Natural killer cell (primary cell): ENCODE measurements around the gene UBE4B. TPM values are rescaled to one million over a fixed set of nuclear protein-coding genes. Genes with fewer than 3 reads are reported as not detected.

ENCODE experiments used
- ATAC-seq, 3 donors: fragments of 150-1000 bp in 2 of 3; fragments of 200-7000 bp in 1 of 3; cut with Tn5 transposase; 1 replicate in 1 of 3; 2 replicates in 2 of 3; pipeline ENCODE4 v1.10.0; 2021; ENCODE audit warnings: mild to moderate bottlenecking in 2 of 3, moderate library complexity in 2 of 3
- DNase-seq, 2 donors: peaks; one replicate each; pipeline versions ENCODE4 v3.0.0 to v3.0.0-alpha.2; 2013 to 2021; ENCODE audit warnings: mixed read lengths in 1 of 2
- H3K27ac ChIP-seq: one replicate; pipeline ENCODE4 v1.5.1; 2013; ENCODE audit warnings: mild to moderate bottlenecking, low read length
- H3K27me3 ChIP-seq: one replicate; pipeline ENCODE4 v1.6.1; 2013; ENCODE audit warnings: low read length; ENCODE audit not compliant: control insufficient read depth, insufficient read depth
- H3K36me3 ChIP-seq: one replicate; pipeline ENCODE4 v1.6.1; 2013; ENCODE audit warnings: low read length; ENCODE audit not compliant: control insufficient read depth, insufficient read depth
- H3K4me1 ChIP-seq: one replicate; pipeline ENCODE4 v1.6.1; 2013; ENCODE audit warnings: low read length; ENCODE audit not compliant: control insufficient read depth, insufficient read depth
- H3K4me3 ChIP-seq: one replicate; pipeline ENCODE4 v1.5.1; 2013; ENCODE audit warnings: low read length
- H3K9me3 ChIP-seq: one replicate; pipeline ENCODE4 v1.6.1; 2013; ENCODE audit warnings: low read length; ENCODE audit not compliant: control insufficient read depth, insufficient read depth
- H3K27ac Mint-ChIP-seq, 2 donors: one replicate each; pipeline ENCODE4 v1.8.0; 2022; ENCODE audit warnings: mild to moderate bottlenecking in 2 of 2, mixed read lengths in 2 of 2, moderate library complexity in 1 of 2
- H3K27me3 Mint-ChIP-seq, 2 donors: one replicate each; pipeline ENCODE4 v1.8.0; 2022; ENCODE audit warnings: low read depth in 2 of 2, mixed read lengths in 2 of 2
- H3K36me3 Mint-ChIP-seq: one replicate; pipeline ENCODE4 v1.8.0; 2022; ENCODE audit warnings: mixed read lengths
- H3K4me1 Mint-ChIP-seq, 2 donors: one replicate each; pipeline ENCODE4 v1.8.0; 2022; ENCODE audit warnings: mixed read lengths in 2 of 2
- H3K4me3 Mint-ChIP-seq: one replicate; pipeline ENCODE4 v1.8.0; 2022; ENCODE audit warnings: mild to moderate bottlenecking, moderate library complexity, mixed read lengths
- H3K9me3 Mint-ChIP-seq, 2 donors: one replicate each; pipeline ENCODE4 v1.8.0; 2022; ENCODE audit warnings: mixed read lengths in 2 of 2
- whole genome bisulfite sequencing: methylation state at CpG from one replicate; pipeline ENCODE4 v1.1.7; 2013; ENCODE audit warnings: missing lambda C conversion rate; ENCODE audit not compliant: insufficient coverage; 5-methylcytosine and 5-hydroxymethylcytosine counted together
- intact Hi-C: fragments of 100-400 bp; cut with micrococcal nuclease; formaldehyde crosslinking; loops from one replicate; pipeline ENCODE4 v1.14.2; 2022
- total RNA-seq, 4 donors: library from RNA; stranded (reverse); fragments of 120-200 nt in 1 of 4; gene quantifications; one replicate each; pipeline versions ENCODE4 v1.2.3 to v1.2.4, GENCODE V29; 2013 to 2022
- TF ChIP-seq, protein P1 (sequence below): fragments of 200-600 bp; IDR thresholded peaks from one replicate; pipeline ENCODE4 v1.8.0; 2022; ENCODE audit warnings: antibody characterized with exemption

UBE4B gene
- total RNA-seq, 3 donors from 2014 or later (not counting 1 experiment from before 2014, with no cell fraction given): 37.0 to 48.0 (median 41.4) TPM

DNA sequence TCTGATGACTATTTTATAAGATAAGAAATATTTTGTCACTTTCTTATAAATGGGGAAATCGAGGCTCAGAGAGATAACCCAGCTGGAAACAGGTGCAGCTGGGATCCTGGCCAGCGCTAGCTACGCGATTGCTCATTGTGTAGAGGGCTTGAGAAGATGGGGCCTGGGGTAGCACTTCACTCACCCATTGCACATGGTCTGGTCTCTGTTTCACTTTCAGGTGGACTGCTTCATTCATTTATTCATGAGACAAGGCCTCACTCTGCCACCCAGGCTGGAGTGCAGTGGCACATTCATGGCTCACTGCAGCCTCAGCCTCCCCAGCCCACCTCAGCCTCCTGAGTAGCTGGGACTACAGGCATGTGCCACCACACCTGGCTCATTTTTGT is 23.8 kb downstream of the UBE4B start:
- Histone ChIP-seq H3K4me3 (no peak overlapping the region), H3K4me1 (no peaks in the 10 kb centered on the region), H3K27me3 (no peaks in the 10 kb centered on the region), H3K9me3 (no peaks in the 10 kb centered on the region), H3K36me3 (peaks cover under 1% of the 10 kb centered on the region), H3K27ac (no peak overlapping the region)
- ATAC-seq: no peak
- 100% methylated on average over 4 of the region's 4 CpGs for WGBS
- no peak overlapping the region for H3K4me3 Mint-ChIP-seq
- H3K4me1 Mint-ChIP-seq: peaks cover 6 to 15% of the 10 kb centered on the region in 2 donors
- DNase-seq: no peak
- intact Hi-C loops: no loop called here
- H3K9me3 Mint-ChIP-seq: no peaks in the 10 kb centered on the region
- TF ChIP-seq, protein P1, sequence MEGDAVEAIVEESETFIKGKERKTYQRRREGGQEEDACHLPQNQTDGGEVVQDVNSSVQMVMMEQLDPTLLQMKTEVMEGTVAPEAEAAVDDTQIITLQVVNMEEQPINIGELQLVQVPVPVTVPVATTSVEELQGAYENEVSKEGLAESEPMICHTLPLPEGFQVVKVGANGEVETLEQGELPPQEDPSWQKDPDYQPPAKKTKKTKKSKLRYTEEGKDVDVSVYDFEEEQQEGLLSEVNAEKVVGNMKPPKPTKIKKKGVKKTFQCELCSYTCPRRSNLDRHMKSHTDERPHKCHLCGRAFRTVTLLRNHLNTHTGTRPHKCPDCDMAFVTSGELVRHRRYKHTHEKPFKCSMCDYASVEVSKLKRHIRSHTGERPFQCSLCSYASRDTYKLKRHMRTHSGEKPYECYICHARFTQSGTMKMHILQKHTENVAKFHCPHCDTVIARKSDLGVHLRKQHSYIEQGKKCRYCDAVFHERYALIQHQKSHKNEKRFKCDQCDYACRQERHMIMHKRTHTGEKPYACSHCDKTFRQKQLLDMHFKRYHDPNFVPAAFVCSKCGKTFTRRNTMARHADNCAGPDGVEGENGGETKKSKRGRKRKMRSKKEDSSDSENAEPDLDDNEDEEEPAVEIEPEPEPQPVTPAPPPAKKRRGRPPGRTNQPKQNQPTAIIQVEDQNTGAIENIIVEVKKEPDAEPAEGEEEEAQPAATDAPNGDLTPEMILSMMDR: no peak
- H3K36me3 Mint-ChIP-seq: no peaks in the 10 kb centered on the region
- H3K27me3 Mint-ChIP-seq: no peaks in the 10 kb centered on the region
- no peak overlapping the region for H3K27ac Mint-ChIP-seq

DNA sequence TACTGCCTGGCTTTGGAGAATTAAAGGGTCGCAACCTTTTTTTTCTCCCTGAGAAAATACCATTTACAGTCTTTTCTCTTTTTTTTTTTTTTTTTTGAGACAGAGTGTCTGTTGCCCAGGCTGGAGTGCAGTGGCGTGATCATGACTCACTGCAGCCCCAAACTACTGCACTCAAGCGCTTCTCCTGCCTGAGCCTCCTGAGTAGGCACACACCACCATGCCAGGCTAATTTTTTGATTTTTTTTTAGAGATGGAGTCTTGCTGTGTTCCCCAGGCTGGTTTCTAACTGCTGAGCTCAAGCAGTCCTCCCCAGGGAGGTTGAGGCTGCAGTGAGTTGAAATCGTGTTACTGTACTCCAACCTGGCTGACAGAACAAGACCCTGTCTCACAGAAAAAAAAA is 24.6 kb downstream of the UBE4B start:
- no peak for ATAC-seq

DNA sequence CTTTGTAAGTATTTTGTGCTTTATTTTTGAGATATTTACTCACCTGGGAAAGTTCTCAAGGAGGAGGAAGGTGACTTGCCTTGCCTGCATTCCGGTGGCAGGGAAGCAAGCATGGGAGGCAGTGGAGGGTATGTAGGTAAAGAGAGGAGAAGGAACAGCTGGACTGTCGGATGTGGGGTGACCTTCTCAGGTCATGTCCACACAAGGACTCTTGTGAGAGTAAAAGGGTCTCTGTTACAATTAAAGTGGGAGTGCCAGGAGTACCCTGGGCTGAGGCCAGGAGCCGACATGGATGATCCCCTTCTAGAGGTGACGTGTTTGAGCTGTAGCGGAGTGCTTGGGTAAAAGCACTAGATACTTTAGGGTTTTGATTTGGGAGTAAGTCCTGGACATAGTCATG is 25.0 kb downstream of the UBE4B start:
- H3K36me3 Mint-ChIP-seq: no peaks in the 10 kb centered on the region
- H3K9me3 Mint-ChIP-seq: no peaks in the 10 kb centered on the region
- Histone ChIP-seq H3K4me3 (no peak overlapping the region), H3K27me3 (no peaks in the 10 kb centered on the region), H3K36me3 (no peaks in the 10 kb centered on the region), H3K9me3 (no peaks in the 10 kb centered on the region), H3K27ac (no peak overlapping the region), H3K4me1 (no peaks in the 10 kb centered on the region)
- H3K27ac Mint-ChIP-seq: no peak overlapping the region
- H3K4me1 Mint-ChIP-seq: peaks cover 6 to 15% of the 10 kb centered on the region in 2 donors
- H3K4me3 Mint-ChIP-seq: no peak overlapping the region
- TF ChIP-seq, protein P1: no peak
- no peaks in the 10 kb centered on the region for H3K27me3 Mint-ChIP-seq
- WGBS: 98% methylated on average over 5 of the region's 5 CpGs
- DNase-seq (no peak), ATAC-seq (no peak)
- intact Hi-C loops: no loop called here

More for the DNA sequence above, 24.6 kb downstream of the UBE4B start:
- Histone ChIP-seq H3K9me3 (no peaks in the 10 kb centered on the region), H3K4me1 (no peaks in the 10 kb centered on the region), H3K27me3 (no peaks in the 10 kb centered on the region), H3K36me3 (no peaks in the 10 kb centered on the region), H3K27ac (no peak overlapping the region), H3K4me3 (no peak overlapping the region)
- no peak overlapping the region for H3K4me3 Mint-ChIP-seq
- H3K36me3 Mint-ChIP-seq: no peaks in the 10 kb centered on the region
- WGBS: 91% methylated on average over 4 of the region's 4 CpGs
- H3K27me3 Mint-ChIP-seq: no peaks in the 10 kb centered on the region
- peaks cover 6 to 15% of the 10 kb centered on the region in 2 donors for H3K4me1 Mint-ChIP-seq
- H3K27ac Mint-ChIP-seq: no peak overlapping the region
- DNase-seq: no peak
- no peaks in the 10 kb centered on the region for H3K9me3 Mint-ChIP-seq
- TF ChIP-seq, protein P1: no peak
- intact Hi-C loops: no loop called here

DNA sequence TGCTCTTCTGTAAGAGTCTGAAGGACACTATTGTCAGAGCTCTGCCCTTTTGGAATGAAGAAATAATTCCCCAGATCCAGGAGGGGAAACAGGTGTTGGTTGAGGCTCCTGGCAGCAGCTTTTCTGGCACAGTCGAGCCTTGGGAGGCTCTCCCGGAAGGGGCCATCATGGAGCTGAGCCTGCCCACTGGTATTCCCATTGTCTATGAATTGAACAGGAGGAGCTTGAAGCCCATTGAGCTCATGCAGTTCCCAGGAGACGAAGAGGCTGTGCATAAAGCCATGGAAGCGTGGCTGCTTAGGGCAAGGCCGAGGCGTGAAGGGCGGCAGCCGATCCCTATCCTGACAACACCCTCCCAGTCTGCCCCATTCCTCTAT is 26.6 kb downstream of the UBE4B start:
- Mint-ChIP-seq H3K36me3 (no peaks in the 10 kb centered on the region), H3K27ac (no peak overlapping the region), H3K27me3 (no peaks in the 10 kb centered on the region), H3K4me1 (peaks cover 13 to 23% of the 10 kb centered on the region in 2 donors), H3K9me3 (no peaks in the 10 kb centered on the region), H3K4me3 (no peak overlapping the region)
- Histone ChIP-seq H3K27me3 (no peaks in the 10 kb centered on the region), H3K4me1 (no peaks in the 10 kb centered on the region), H3K9me3 (no peaks in the 10 kb centered on the region), H3K36me3 (no peaks in the 10 kb centered on the region), H3K4me3 (no peak overlapping the region), H3K27ac (no peak overlapping the region)
- intact Hi-C loops: no loop called here
- TF ChIP-seq, protein P1: no peak
- DNase-seq (no peak), ATAC-seq (no peak)
- WGBS: 97% methylated on average over 8 of the region's 8 CpGs
